Measurements from ENCODE around the gene SSR3. TPM values are rescaled to one million over a fixed set of nuclear protein-coding genes. Genes with fewer than 3 reads are reported as not detected.

SSR3 gene
- total and polyA plus RNA-seq, 12 donors = 47.1 to 479 (median 116) TPM

GRCh38 chr3:156495816-156496215 is 59.1 kb downstream of the SSR3 start:
- 88 to 96% (median 93%) methylated on average over 1 of the region's 1 CpG for WGBS, 4 donors
- intact Hi-C loops (cut with DNase I) = no loop called here

DNA sequence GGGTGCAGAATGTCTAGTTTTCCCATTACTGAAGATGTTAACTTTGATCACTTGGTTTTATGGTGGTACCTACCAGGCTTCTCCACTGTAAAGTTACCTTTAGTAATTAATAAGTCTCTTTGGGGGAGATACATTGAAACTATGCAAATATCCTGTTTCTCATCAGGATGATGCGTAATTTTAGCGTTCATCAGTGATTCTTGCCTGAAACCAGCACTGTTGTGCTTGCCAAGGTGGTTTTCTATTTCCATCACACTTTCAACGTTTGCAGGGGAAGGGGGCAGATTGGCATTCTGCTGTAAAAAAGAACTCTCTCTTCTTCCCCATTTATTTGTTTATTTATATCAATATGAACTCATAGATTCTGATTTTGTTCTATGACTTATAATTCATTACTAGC is 61.0 kb downstream of the SSR3 start:
- intact Hi-C loops (cut with DNase I) = no loop called here
- 77 to 84% (median 81%) methylated on average over 3 of the region's 3 CpGs for WGBS, 4 donors
- Histone ChIP-seq H3K27ac (no peak overlapping the region), H3K27me3 (no peaks in the 10 kb centered on the region), H3K36me3 (replicated peaks in 1 of 2) (no peaks in the 10 kb centered on the region), H3K4me1 (replicated peaks in 1 of 2) (no peaks in the 10 kb centered on the region), H3K4me3 (no peak overlapping the region), H3K9me3 (replicated peaks in 1 of 3) (no peaks in the 10 kb centered on the region)
- no peak for TF ChIP-seq CTCF (IDR thresholded peaks at IDR 0.05)
- TF ChIP-seq POLR2A (IDR thresholded peaks at IDR 0.05) = no peak
- DNase-seq = no peak

More at GRCh38 chr3:156495816-156496215, 59.1 kb downstream of the SSR3 start:
- H3K36me3 ChIP-seq (replicated peaks in 1 of 2) = no peaks in the 10 kb centered on the region
- H3K9me3 ChIP-seq (replicated peaks in 1 of 3) = no peaks in the 10 kb centered on the region
- no peak overlapping the region for H3K27ac ChIP-seq
- TF ChIP-seq CTCF (IDR thresholded peaks at IDR 0.05) (no peak), POLR2A (IDR thresholded peaks at IDR 0.05) (no peak)
- no peak for DNase-seq
- no peak overlapping the region for H3K4me3 ChIP-seq
- no peaks in the 10 kb centered on the region for H3K4me1 ChIP-seq (replicated peaks in 1 of 2)
- no peaks in the 10 kb centered on the region for H3K27me3 ChIP-seq

DNA sequence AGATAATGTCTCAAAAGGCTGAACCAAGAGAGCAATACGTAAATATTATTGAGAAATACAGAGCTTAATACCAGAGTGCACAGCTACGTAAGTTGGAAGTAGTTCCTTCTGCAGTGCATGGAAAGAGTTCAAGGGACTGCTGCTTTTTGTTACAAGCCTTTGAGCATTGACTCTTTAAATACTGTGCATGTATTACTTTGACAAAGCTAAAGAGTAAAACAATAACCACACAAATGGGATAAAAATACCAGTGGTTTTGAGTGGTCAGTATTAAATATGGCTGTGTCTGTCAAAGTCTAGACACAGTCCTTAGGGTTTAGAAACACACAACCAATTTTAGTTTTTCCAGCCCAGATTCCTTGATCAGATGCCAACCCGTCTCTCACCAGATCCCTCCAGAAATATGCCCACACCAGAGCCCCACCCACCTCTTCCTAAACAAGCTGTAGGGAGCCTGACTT is 62.1 kb downstream of the SSR3 start:
- Histone ChIP-seq H3K27ac (no peak overlapping the region), H3K27me3 (no peaks in the 10 kb centered on the region), H3K4me1 (replicated peaks in 1 of 2) (no peaks in the 10 kb centered on the region), H3K4me3 (no peak overlapping the region), H3K36me3 (replicated peaks in 1 of 2) (no peaks in the 10 kb centered on the region), H3K9me3 (replicated peaks in 1 of 3) (no peaks in the 10 kb centered on the region)
- WGBS, 4 donors = 59 to 77% (median 71%) methylated on average over 3 of the region's 3 CpGs
- DNase-seq = no peak
- TF ChIP-seq CTCF (IDR thresholded peaks at IDR 0.05) (no peak), POLR2A (IDR thresholded peaks at IDR 0.05) (no peak)
- intact Hi-C loops (cut with DNase I) = no loop called here

GRCh38 chr3:156491192-156491591 is 63.7 kb downstream of the SSR3 start:
- intact Hi-C loops (cut with DNase I) = no loop called here
- H3K4me3 ChIP-seq = no peak overlapping the region
- H3K27ac ChIP-seq = no peak overlapping the region
- no peaks in the 10 kb centered on the region for H3K36me3 ChIP-seq (replicated peaks in 1 of 2)
- H3K4me1 ChIP-seq (replicated peaks in 1 of 2) = no peaks in the 10 kb centered on the region
- no peaks in the 10 kb centered on the region for H3K27me3 ChIP-seq
- TF ChIP-seq POLR2A (IDR thresholded peaks at IDR 0.05) (no peak), CTCF (IDR thresholded peaks at IDR 0.05) (no peak)
- WGBS, 4 donors = 63 to 82% (median 69%) methylated on average over 3 of the region's 3 CpGs
- no peak for DNase-seq
- no peaks in the 10 kb centered on the region for H3K9me3 ChIP-seq (replicated peaks in 1 of 3)

Other genes with a start within 250 kb of the SSR3 start
- gene TIPARP, start 119.5 kb upstream of the SSR3 start, total RNA-seq = 10 to 100 TPM; 15.8 to 75.5 (median 19.8) TPM
- 10 to 100 TPM in 2 of 3 donors, 1 to 10 TPM in 1; 9.5 to 14.6 (median 10.9) TPM for gene TIPARP, start 119.5 kb upstream of the SSR3 start, polyA plus RNA-seq